HepG2 (cell line): ENCODE data around the gene EOGT. TPM values are rescaled to one million over a fixed set of nuclear protein-coding genes. Genes with fewer than 3 reads are reported as not detected.

Source experiments
- ATF1 ChIP-seq: IDR thresholded peaks from 2 replicates; pipeline ENCODE4 v1.6.1; 2016; ENCODE audit warnings: mild to moderate bottlenecking, control low read depth
- CBX2 ChIP-seq, 2 experiments: fragments of 200-600 bp in 1 of 2; sonication (generic); formaldehyde crosslinking in 1 of 2; IDR thresholded peaks; 2 replicates each; pipeline versions ENCODE4 v1.7.0 to v1.8.1; 2018 to 2022; ENCODE audit warnings: low read depth in 2 of 2, low read length in 1 of 2, mild to moderate bottlenecking in 1 of 2, missing genetic modification reagents in 1 of 2
- CEBPZ ChIP-seq: IDR thresholded peaks from 2 replicates; pipeline ENCODE4 v1.6.1; 2012; ENCODE audit warnings: low read length, improper control_type of control experiment
- HNRNPH1 ChIP-seq: fragments of 200-400 bp; formaldehyde crosslinking; optimal IDR thresholded peaks from 2 replicates; pipeline ENCODE3; 2017; ENCODE audit warnings: mild to moderate bottlenecking, low read depth, low read length
- PCBP1 ChIP-seq: fragments of 200-400 bp; formaldehyde crosslinking; IDR thresholded peaks from 2 replicates; pipeline ENCODE4 v1.6.1; 2017; ENCODE audit warnings: mild to moderate bottlenecking, low read depth, low read length, borderline replicate concordance
- SRY ChIP-seq: sonication (generic); formaldehyde crosslinking; IDR thresholded peaks from 2 replicates; pipeline ENCODE4 v1.8.0; 2022; ENCODE audit warnings: mild to moderate bottlenecking, missing genetic modification reagents
- ZNF124 ChIP-seq: sonication (generic); formaldehyde crosslinking; IDR thresholded peaks from 2 replicates; pipeline ENCODE4 v1.4.0; 2020; ENCODE audit warnings: missing genetic modification reagents
- ZNF18 ChIP-seq: sonication (generic); formaldehyde crosslinking; IDR thresholded peaks from 2 replicates; pipeline ENCODE4 v1.8.0; 2022; ENCODE audit warnings: mild to moderate bottlenecking, missing genetic modification reagents; ENCODE audit not compliant: insufficient replicate concordance
- ZNF335 ChIP-seq: sonication (generic); formaldehyde crosslinking; IDR thresholded peaks from 2 replicates; pipeline ENCODE4 v1.4.0; 2020; ENCODE audit warnings: missing genetic modification reagents
- ZNF350 ChIP-seq: sonication (generic); formaldehyde crosslinking; IDR thresholded peaks from 2 replicates; pipeline ENCODE4 v1.4.0; 2020; ENCODE audit warnings: mild to moderate bottlenecking, low read depth, missing genetic modification reagents, borderline replicate concordance
- ZNF597 ChIP-seq: sonication (generic); formaldehyde crosslinking; IDR thresholded peaks from 2 replicates; pipeline ENCODE4 v1.5.0; 2020; ENCODE audit warnings: missing genetic modification reagents
- ZNF670 ChIP-seq: sonication (generic); formaldehyde crosslinking; IDR thresholded peaks from 2 replicates; pipeline ENCODE4 v1.8.0; 2022; ENCODE audit warnings: mild to moderate bottlenecking, missing genetic modification reagents, borderline replicate concordance
- ZNF678 ChIP-seq: sonication (generic); formaldehyde crosslinking; IDR thresholded peaks from 2 replicates; pipeline ENCODE4 v1.4.0; 2020; ENCODE audit warnings: mild to moderate bottlenecking, missing genetic modification reagents
- polyA plus RNA-seq, 8 experiments: library from polyadenylated mRNA; depleted of rRNA in 3 of 8; stranded (reverse) in 7 of 8; unstranded in 1 of 8; fragments of >200 nt; fragmentation: Illumina TruSeq in 4 of 8; extraction: Trizol in 4 of 8; gene quantifications; 2 replicates each; pipeline versions ENCODE4 v1.2.1 to v1.2.3, GENCODE V29; 2011 to 2016; ENCODE audit warnings: low read depth in 4 of 8, missing spikeins in 1 of 8, mixed read lengths in 1 of 8; ENCODE audit not compliant: insufficient read depth in 1 of 8
- total RNA-seq, 5 experiments: library from RNA; depleted of rRNA; stranded (reverse); fragments of >200 nt; fragmentation: Illumina TruSeq; extraction: Trizol; gene quantifications; 2 replicates each; pipeline ENCODE4 v1.2.3, GENCODE V29; 2016; ENCODE audit warnings: low read depth in 1 of 5
- TF ChIP-seq, protein P1 (sequence below), 2 experiments: fragments of 450-650 bp in 1 of 2; sonication (generic) in 1 of 2; formaldehyde crosslinking in 1 of 2; IDR thresholded peaks; 2 replicates each; pipeline versions ENCODE4 v1.6.1 to v1.8.0; 2016 to 2022; ENCODE audit warnings: antibody characterized with exemption in 1 of 2, mild to moderate bottlenecking in 1 of 2, missing genetic modification reagents in 1 of 2

The EOGT gene
- total and polyA plus RNA-seq, 2 of the 13 experiments (the other 11 are each of a cell fraction or from before 2014, with no cell fraction given) = 4.5 to 18.6 TPM

DNA sequence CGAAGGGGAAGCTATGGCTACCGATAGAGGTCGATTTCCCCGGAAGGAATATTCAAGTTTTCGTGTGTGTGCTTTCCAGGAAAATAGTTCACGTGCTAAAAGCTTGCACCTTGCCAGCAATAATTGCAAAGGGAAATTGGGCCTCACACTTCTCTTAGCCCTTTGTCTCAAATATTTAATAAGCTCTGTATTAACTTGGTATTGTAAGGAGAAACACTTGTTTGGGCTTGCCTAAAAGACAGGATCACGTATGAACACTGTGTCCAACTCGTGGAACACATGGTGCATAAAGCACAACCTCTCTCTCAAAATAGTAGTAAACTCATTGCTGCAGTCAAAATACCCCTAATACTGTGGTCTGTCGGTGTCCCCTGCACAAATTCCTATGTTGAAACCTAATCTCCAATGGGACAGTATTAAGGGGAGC lies 39.0 kb upstream of the EOGT start (continued):
- TF ChIP-seq, protein P1, sequence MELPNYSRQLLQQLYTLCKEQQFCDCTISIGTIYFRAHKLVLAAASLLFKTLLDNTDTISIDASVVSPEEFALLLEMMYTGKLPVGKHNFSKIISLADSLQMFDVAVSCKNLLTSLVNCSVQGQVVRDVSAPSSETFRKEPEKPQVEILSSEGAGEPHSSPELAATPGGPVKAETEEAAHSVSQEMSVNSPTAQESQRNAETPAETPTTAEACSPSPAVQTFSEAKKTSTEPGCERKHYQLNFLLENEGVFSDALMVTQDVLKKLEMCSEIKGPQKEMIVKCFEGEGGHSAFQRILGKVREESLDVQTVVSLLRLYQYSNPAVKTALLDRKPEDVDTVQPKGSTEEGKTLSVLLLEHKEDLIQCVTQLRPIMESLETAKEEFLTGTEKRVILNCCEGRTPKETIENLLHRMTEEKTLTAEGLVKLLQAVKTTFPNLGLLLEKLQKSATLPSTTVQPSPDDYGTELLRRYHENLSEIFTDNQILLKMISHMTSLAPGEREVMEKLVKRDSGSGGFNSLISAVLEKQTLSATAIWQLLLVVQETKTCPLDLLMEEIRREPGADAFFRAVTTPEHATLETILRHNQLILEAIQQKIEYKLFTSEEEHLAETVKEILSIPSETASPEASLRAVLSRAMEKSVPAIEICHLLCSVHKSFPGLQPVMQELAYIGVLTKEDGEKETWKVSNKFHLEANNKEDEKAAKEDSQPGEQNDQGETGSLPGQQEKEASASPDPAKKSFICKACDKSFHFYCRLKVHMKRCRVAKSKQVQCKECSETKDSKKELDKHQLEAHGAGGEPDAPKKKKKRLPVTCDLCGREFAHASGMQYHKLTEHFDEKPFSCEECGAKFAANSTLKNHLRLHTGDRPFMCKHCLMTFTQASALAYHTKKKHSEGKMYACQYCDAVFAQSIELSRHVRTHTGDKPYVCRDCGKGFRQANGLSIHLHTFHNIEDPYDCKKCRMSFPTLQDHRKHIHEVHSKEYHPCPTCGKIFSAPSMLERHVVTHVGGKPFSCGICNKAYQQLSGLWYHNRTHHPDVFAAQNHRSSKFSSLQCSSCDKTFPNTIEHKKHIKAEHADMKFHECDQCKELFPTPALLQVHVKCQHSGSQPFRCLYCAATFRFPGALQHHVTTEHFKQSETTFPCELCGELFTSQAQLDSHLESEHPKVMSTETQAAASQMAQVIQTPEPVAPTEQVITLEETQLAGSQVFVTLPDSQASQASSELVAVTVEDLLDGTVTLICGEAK (IDR thresholded peaks at IDR 0.05) = no peak
- TF ChIP-seq, protein P1 (CRISPR knock-in tag; IDR thresholded peaks at IDR 0.05) = no peak
- TF ChIP-seq ZNF335 (CRISPR knock-in tag) (0 out of 2 replicates have a peak, but pooled peaks have one; percentile 1), ZNF350 (CRISPR knock-in tag) (no peak), CBX2 (IDR thresholded peaks at IDR 0.05; ENCODE audit: low read depth, low read length) (no peak), CBX2 (CRISPR knock-in tag; IDR thresholded peaks at IDR 0.05; ENCODE audit: low read depth) (no peak), ATF1 (peak; percentile 81), ZNF678 (no peak), ZNF670 (no peak; the same call in 1 of the 2 replicates), CEBPZ (no peak), SRY (CRISPR knock-in tag) (no peak), ZNF124 (CRISPR knock-in tag) (no peak), PCBP1 (no peak), ZNF18 (CRISPR knock-in tag) (no peak), HNRNPH1 (no peak), ZNF597 (CRISPR knock-in tag) (no peak)
